K562 (cell line): ENCODE results near the gene CCDC93. TPM values are rescaled to one million over a fixed set of nuclear protein-coding genes. Genes with fewer than 3 reads are reported as not detected.

Experiments used
- ATAC-seq: fragments of 200-7000 bp; cut with Tn5 transposase; 3 replicates; pipeline ENCODE4 v1.9.1; 2020; ENCODE audit warnings: moderate library complexity
- BruUV-seq: library from RNA; stranded (reverse); fragments of 400-500 nt; replicated peaks from 2 replicates; lab custom pipeline; 2021; lab: Mats Ljungman, UMichigan
- CTCF ChIA-PET: fragments of 300-600 bp; formaldehyde crosslinking; extraction: SDS; loops from one replicate; lab custom pipeline; 2021; ENCODE audit warnings: low intra/inter-chr PET ratio; lab: Yijun Ruan, JAX
- POLR2A ChIA-PET: fragments of 300-600, 350-650 bp; sonication (Branson Sonifier 250); formaldehyde crosslinking; extraction: SDS; loops from one replicate; lab custom pipeline; 2021; ENCODE audit warnings: antibody characterized with exemption, inconsistent platforms; lab: Yijun Ruan, JAX
- DNase-seq, 4 experiments: peaks; one replicate each; pipeline versions ENCODE4 v3.0.0 to v3.0.0-alpha.2; 2011 to 2018; ENCODE audit warnings: low spot score in 3 of 4, mixed read lengths in 3 of 4; ENCODE audit errors: extremely low read depth in 1 of 4
- FAIRE-seq: peaks from 2 replicates; lab custom pipeline; 2011; peaks lifted over from hg19 to GRCh38; lab: Jason Lieb, UNC
- H2AFZ ChIP-seq: 2 replicates; pipeline ENCODE4 v1.6.0; 2011; ENCODE audit warnings: low read depth, low read length, control low read depth, inconsistent platforms
- H3K27ac ChIP-seq: fragments of 200-600 bp; 3 replicates; pipeline ENCODE4 v1.8.0; 2011; ENCODE audit warnings: low read depth, mild to moderate bottlenecking, control low read depth, inconsistent platforms, low read length, moderate library complexity, mixed read lengths; ENCODE audit errors: extremely low read depth
- H3K27me3 ChIP-seq, 2 experiments: fragments of 300-600 bp in 1 of 2; 2 replicates in 1 of 2; 3 replicates in 1 of 2; pipeline versions ENCODE4 v1.6.0 to v1.8.0; 2011; ENCODE audit warnings: inconsistent platforms in 2 of 2, low read length in 2 of 2, mild to moderate bottlenecking in 1 of 2, mixed read lengths in 1 of 2, moderate library complexity in 1 of 2; ENCODE audit not compliant: control insufficient read depth in 2 of 2, insufficient read depth in 2 of 2
- H3K36me3 ChIP-seq: fragments of 300-600 bp; 3 replicates; pipeline ENCODE4 v1.8.0; 2011; ENCODE audit warnings: mild to moderate bottlenecking, low read length, inconsistent platforms; ENCODE audit not compliant: control insufficient read depth, insufficient read depth
- H3K4me1 ChIP-seq, 2 experiments: fragments of 200-600 bp in 1 of 2; replicated peaks in 1 of 2; 2 replicates in 1 of 2; 3 replicates in 1 of 2; pipeline versions ENCODE4 v1.5.1 to v1.8.0; 2011; ENCODE audit warnings: inconsistent platforms in 2 of 2, low read length in 2 of 2, mild to moderate bottlenecking in 1 of 2, mixed read lengths in 1 of 2, moderate library complexity in 1 of 2; ENCODE audit not compliant: control insufficient read depth in 2 of 2, insufficient read depth in 2 of 2
- H3K4me2 ChIP-seq: 2 replicates; pipeline ENCODE4 v1.6.1; 2011; ENCODE audit warnings: low read length, control low read depth, inconsistent platforms, mixed read lengths; ENCODE audit not compliant: insufficient read depth
- H3K4me3 ChIP-seq: fragments of 200-600 bp; sonication (generic), shearing (Covaris generic); 2 replicates; pipeline ENCODE4 v1.5.1; 2016; ENCODE audit warnings: control low read depth, inconsistent platforms
- H3K79me2 ChIP-seq: fragments of 200-600 bp; 3 replicates; pipeline ENCODE4 v1.8.0; 2011; ENCODE audit warnings: low read length, inconsistent platforms; ENCODE audit not compliant: control insufficient read depth, insufficient read depth
- H3K9ac ChIP-seq, 2 experiments: 2 replicates each; pipeline versions ENCODE4 v1.6.0 to v1.6.1; 2011; ENCODE audit warnings: low read depth in 2 of 2, low read length in 2 of 2, control low read depth in 1 of 2, inconsistent platforms in 1 of 2, mild to moderate bottlenecking in 1 of 2, mixed read lengths in 1 of 2; ENCODE audit not compliant: insufficient read depth in 1 of 2
- H3K9me1 ChIP-seq: one replicate; pipeline ENCODE4 v1.6.0; 2011; ENCODE audit warnings: inconsistent platforms, mild to moderate bottlenecking, low read length, moderate library complexity; ENCODE audit not compliant: control insufficient read depth, insufficient read depth
- H3K9me3 ChIP-seq: replicated peaks from 2 replicates; pipeline ENCODE4 v1.5.1; 2011; ENCODE audit warnings: low read depth, low read length, inconsistent platforms; ENCODE audit not compliant: control insufficient read depth, insufficient read depth
- H4K20me1 ChIP-seq: replicated peaks from 2 replicates; pipeline ENCODE4 v1.6.1; 2011; ENCODE audit warnings: low read length, inconsistent platforms, mixed read lengths; ENCODE audit not compliant: control insufficient read depth, insufficient read depth
- ESRRA ChIP-seq: fragments of 450-650 bp; IDR thresholded peaks from 2 replicates; pipeline ENCODE4 v1.6.1; 2014; ENCODE audit warnings: low read depth, mild to moderate bottlenecking, moderate library complexity, borderline replicate concordance
- ESRRB ChIP-seq: fragments of 250-450 bp; sonication (Bioruptor Pico); IDR thresholded peaks from 2 replicates; pipeline ENCODE4 v1.5.0; 2020; ENCODE audit warnings: mild to moderate bottlenecking, moderate library complexity, borderline replicate concordance
- ETV5 ChIP-seq: sonication (generic); formaldehyde crosslinking; IDR thresholded peaks from 2 replicates; pipeline ENCODE4 v1.4.0; 2020; ENCODE audit warnings: low read depth, mild to moderate bottlenecking, missing genetic modification reagents
- FOXK2 ChIP-seq, 2 experiments: fragments of 450-650 bp; IDR thresholded peaks in 1 of 2; conservative IDR thresholded peaks in 1 of 2; 2 replicates each; pipeline ENCODE4 v1.6.1; 2016; ENCODE audit warnings: low read depth in 2 of 2, mild to moderate bottlenecking in 1 of 2
- RAD21 ChIP-seq, 2 experiments: fragments of 250-450 bp in 1 of 2; fragments of 450-650 bp in 1 of 2; sonication (Bioruptor Pico) in 1 of 2; formaldehyde crosslinking in 1 of 2; IDR thresholded peaks in 1 of 2; conservative IDR thresholded peaks in 1 of 2; 2 replicates each; pipeline versions ENCODE4 v1.4.0 to v1.8.0; 2020 to 2022; ENCODE audit warnings: mild to moderate bottlenecking in 2 of 2, moderate library complexity in 1 of 2
- RB1 ChIP-seq: fragments of 450-650 bp; IDR thresholded peaks from 2 replicates; pipeline ENCODE4 v1.6.1; 2017; ENCODE audit warnings: low read depth, mild to moderate bottlenecking
- WGBS: fragments of 100-300 bp; shearing (Covaris generic); methylation state at CpG from one replicate; pipeline ENCODE4 v1.1.6; 2016; ENCODE audit warnings: low coverage, mixed read lengths; ENCODE audit not compliant: insufficient coverage; ENCODE audit errors: missing lambda C conversion rate; 5-methylcytosine and 5-hydroxymethylcytosine counted together
- in situ Hi-C: fragments of 300-500 bp; cut with MboI; formaldehyde crosslinking; loops from 4 replicates; pipeline ENCODE4 v1.15.0; 2018; ENCODE audit warnings: inconsistent platforms, mixed read lengths
- intact Hi-C: fragments of 100-400 bp; cut with micrococcal nuclease; formaldehyde crosslinking; loops from 2 replicates; pipeline ENCODE4 v1.14.2; 2022
- polyA plus RNA-seq, 8 experiments: library from polyadenylated mRNA; depleted of rRNA in 4 of 8; stranded (reverse) in 5 of 8; unstranded in 3 of 8; fragments of >200 nt; fragmentation: Nextera tagmentation in 2 of 8; fragmentation: Illumina TruSeq in 1 of 8; extraction: Ambion mirVana in 2 of 8; extraction: Trizol in 1 of 8; gene quantifications; 2 replicates each; pipeline versions ENCODE4 v1.2.1 to v1.2.3, GENCODE V29; 2011 to 2014; ENCODE audit warnings: inconsistent platforms in 1 of 8, missing spikeins in 1 of 8
- total RNA-seq, 7 experiments: library from RNA; depleted of rRNA in 6 of 7; stranded (reverse); fragments of >200 nt in 6 of 7; fragmentation: Illumina TruSeq in 2 of 7; extraction: Trizol in 2 of 7; gene quantifications; 2 replicates each; pipeline versions ENCODE4 v1.2.1 to v1.2.3, GENCODE V29; 2011 to 2021; ENCODE audit warnings: low replicate concordance in 1 of 7
- TF ChIP-seq, protein P1 (sequence below): fragments of 450-650 bp; IDR thresholded peaks from 2 replicates; pipeline ENCODE4 v1.6.1; 2018; ENCODE audit not compliant: partially characterized antibody
- TF ChIP-seq, protein P2 (sequence below): sonication (generic); formaldehyde crosslinking; IDR thresholded peaks from 2 replicates; pipeline ENCODE4 v1.8.0; 2022; ENCODE audit warnings: mild to moderate bottlenecking, missing genetic modification reagents

Gene CCDC93
- total and polyA plus RNA-seq, 9 of the 15 experiments (the other 6 are each of a cell fraction or from before 2014, with no cell fraction given), result 3.3 to 19.3 (median 12.4) TPM

DNA sequence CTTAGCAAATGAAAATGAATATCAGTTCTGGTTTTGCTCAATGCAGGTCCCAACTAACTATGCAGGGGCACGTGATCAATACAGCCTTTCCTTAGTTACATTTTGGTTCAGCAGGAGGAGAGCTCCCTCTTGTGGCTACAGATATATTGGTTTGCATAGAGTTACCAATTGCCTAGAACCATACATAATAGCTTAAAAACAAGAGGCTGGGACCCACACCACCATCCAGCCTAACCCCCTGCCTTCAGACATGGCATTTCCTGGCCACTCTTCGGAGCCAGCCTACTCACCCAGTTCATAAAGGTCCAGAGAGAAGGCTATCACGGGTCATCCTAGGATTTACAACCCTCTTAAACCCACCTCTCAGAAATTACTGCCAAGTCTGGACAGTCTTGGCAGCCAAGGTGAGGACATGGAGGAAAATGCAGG, 10.5 kb downstream of the CCDC93 start:
- no peaks in the 10 kb centered on the region for H3K27me3 ChIP-seq
- peak; percentile 57 to 78 (median 66) for DNase-seq
- in situ Hi-C loops, result loop anchor here (10.0 kb wide), 1 partner anchor 179 kb away; no protein-coding TSS in a partner anchor
- H3K4me2 ChIP-seq, result no peak overlapping the region
- H3K27ac ChIP-seq, result no peak overlapping the region
- H3K9me1 ChIP-seq, result no peaks in the 10 kb centered on the region
- intact Hi-C loops, result loop anchor here (2.0 to 5.0 kb wide), 3 partner anchors 166 to 281 kb away; partner anchors contain the start of gene DDX18
- no TSS peak for BruUV-seq
- H3K4me1 ChIP-seq, result no peaks in the 10 kb centered on the region
- H3K4me3 ChIP-seq, result no peak overlapping the region
- FAIRE-seq, result peak; percentile 89
- H4K20me1 ChIP-seq, result no peaks in the 10 kb centered on the region
- peak; percentile 99 for ATAC-seq
- no peak overlapping the region; the same call in 1 of the 2 replicates for H2AFZ ChIP-seq
- no peak overlapping the region for H3K9ac ChIP-seq
- no peaks in the 10 kb centered on the region for H3K9me3 ChIP-seq
- WGBS, result 5% methylated on average over 3 of the region's 3 CpGs
- H3K79me2 ChIP-seq, result no peaks in the 10 kb centered on the region
- ChIA-PET CTCF (interaction anchor here (0.6 to 1.1 kb wide), 2 partner anchors 47 to 189 kb away, joined by 3 to 5 read pairs; partner anchors contain the start of gene DDX18), POLR2A (interaction anchor here (0.6 to 1.2 kb wide), 4 partner anchors 11 to 886 kb away, joined by 3 to 7 read pairs (median 4); partner anchors contain the start of gene CCDC93)
- peaks cover 93% of the 10 kb centered on the region; the same call in 2 of the 3 replicates for H3K36me3 ChIP-seq
- TF ChIP-seq FOXK2 (conservative IDR thresholded peaks at IDR 0.05 in 1 of 2, IDR thresholded peaks at IDR 0.05 in 1 of 2; ENCODE audit: low read depth in 2 of 2) (peak in 1 of 2 experiments; percentile 56; a peak in 1 of 4 replicates), ESRRB (CRISPR knock-in tag) (no peak), ESRRA (no peak), RB1 (peak; percentile 27; the same call in 1 of the 2 replicates), RAD21 (CRISPR knock-in tag; conservative IDR thresholded peaks at IDR 0.05 in 1 of 2, IDR thresholded peaks at IDR 0.05 in 1 of 2) (peak; percentile 65 to 77), ETV5 (no peak)
- TF ChIP-seq, protein P1, sequence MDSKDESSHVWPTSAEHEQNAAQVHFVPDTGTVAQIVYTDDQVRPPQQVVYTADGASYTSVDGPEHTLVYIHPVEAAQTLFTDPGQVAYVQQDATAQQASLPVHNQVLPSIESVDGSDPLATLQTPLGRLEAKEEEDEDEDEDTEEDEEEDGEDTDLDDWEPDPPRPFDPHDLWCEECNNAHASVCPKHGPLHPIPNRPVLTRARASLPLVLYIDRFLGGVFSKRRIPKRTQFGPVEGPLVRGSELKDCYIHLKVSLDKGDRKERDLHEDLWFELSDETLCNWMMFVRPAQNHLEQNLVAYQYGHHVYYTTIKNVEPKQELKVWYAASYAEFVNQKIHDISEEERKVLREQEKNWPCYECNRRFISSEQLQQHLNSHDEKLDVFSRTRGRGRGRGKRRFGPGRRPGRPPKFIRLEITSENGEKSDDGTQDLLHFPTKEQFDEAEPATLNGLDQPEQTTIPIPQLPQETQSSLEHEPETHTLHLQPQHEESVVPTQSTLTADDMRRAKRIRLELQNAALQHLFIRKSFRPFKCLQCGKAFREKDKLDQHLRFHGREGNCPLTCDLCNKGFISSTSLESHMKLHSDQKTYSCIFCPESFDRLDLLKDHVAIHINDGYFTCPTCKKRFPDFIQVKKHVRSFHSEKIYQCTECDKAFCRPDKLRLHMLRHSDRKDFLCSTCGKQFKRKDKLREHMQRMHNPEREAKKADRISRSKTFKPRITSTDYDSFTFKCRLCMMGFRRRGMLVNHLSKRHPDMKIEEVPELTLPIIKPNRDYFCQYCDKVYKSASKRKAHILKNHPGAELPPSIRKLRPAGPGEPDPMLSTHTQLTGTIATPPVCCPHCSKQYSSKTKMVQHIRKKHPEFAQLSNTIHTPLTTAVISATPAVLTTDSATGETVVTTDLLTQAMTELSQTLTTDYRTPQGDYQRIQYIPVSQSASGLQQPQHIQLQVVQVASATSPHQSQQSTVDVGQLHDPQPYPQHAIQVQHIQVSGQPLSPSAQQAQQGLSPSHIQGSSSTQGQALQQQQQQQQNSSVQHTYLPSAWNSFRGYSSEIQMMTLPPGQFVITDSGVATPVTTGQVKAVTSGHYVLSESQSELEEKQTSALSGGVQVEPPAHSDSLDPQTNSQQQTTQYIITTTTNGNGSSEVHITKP, result no peak
- TF ChIP-seq, protein P2, sequence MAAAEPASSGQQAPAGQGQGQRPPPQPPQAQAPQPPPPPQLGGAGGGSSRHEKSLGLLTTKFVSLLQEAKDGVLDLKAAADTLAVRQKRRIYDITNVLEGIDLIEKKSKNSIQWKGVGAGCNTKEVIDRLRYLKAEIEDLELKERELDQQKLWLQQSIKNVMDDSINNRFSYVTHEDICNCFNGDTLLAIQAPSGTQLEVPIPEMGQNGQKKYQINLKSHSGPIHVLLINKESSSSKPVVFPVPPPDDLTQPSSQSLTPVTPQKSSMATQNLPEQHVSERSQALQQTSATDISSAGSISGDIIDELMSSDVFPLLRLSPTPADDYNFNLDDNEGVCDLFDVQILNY (CRISPR knock-in tag), result no peak
